ENCODE measurements around the gene KISS1.

- TF ChIP-seq REST (IDR thresholded peaks at IDR 0.05; ENCODE audit: insufficient read depth in 1 of 2, low read depth in 2 of 2, low read length in 2 of 2) (no peak), POLR2AphosphoS5 (IDR thresholded peaks at IDR 0.05; ENCODE audit: low read depth, low read length) (no peak), TAF1 (IDR thresholded peaks at IDR 0.05; ENCODE audit: borderline replicate concordance, insufficient read depth, low read length) (no peak)
These were observed 52.8 kb downstream of the KISS1 start for GRCh38 chr1:204143276-204144041.
